ENCODE data around the gene SLCO1B1.
"Not testable (repeated sequence)": the region's sequence is repeated elsewhere in the genome, so short reads cannot be mapped to it uniquely, and the experiment has no call there.

The SLCO1B1 gene, protein sequence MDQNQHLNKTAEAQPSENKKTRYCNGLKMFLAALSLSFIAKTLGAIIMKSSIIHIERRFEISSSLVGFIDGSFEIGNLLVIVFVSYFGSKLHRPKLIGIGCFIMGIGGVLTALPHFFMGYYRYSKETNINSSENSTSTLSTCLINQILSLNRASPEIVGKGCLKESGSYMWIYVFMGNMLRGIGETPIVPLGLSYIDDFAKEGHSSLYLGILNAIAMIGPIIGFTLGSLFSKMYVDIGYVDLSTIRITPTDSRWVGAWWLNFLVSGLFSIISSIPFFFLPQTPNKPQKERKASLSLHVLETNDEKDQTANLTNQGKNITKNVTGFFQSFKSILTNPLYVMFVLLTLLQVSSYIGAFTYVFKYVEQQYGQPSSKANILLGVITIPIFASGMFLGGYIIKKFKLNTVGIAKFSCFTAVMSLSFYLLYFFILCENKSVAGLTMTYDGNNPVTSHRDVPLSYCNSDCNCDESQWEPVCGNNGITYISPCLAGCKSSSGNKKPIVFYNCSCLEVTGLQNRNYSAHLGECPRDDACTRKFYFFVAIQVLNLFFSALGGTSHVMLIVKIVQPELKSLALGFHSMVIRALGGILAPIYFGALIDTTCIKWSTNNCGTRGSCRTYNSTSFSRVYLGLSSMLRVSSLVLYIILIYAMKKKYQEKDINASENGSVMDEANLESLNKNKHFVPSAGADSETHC

DNA sequence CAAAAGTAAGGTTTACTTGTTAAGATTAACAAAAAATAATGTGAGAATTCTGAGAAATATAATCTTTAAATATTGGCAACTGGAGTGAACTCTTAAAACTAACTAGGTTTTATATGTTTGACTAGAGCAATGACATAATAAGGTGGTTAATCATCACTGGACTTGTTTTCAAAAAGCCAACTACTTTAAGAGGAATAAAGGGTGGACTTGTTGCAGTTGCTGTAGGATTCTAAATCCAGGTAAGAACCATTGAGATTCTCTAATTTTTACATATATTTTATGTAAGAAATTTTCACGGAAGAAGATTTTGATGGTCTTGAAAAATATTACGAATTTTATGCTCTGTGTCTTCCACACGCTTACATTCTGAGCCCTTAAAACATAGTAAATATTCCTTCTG is at the start of gene SLCO1B1:
SLCO1B1 (plus strand) TSS at position 197 of the 400 bp plus-strand sequence. CDS start 10,381 bp downstream, outside the sequence.
- DNase-seq (ENCODE audit: low read depth) = no peak

DNA sequence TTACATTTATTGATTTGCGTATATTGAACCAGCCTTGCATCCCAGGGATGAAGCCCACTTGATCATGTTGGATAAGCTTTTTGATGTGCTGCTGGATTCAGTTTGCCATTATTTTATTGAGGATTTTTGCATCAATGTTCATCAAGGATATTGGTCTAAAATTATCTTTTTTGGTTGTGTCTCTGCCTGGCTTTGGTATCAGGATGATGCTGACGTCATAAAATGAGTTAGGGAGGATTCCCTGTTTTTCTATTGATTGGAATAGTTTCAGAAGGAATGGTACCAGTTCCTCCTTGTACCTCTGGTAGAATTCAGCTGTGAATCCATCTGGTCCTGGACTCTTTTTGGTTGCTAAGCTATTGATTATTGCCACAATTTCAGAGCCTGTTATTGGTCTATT is 46.2 kb upstream of the SLCO1B1 start:
- not testable (repeated sequence) for DNase-seq (ENCODE audit: low read depth)

DNA sequence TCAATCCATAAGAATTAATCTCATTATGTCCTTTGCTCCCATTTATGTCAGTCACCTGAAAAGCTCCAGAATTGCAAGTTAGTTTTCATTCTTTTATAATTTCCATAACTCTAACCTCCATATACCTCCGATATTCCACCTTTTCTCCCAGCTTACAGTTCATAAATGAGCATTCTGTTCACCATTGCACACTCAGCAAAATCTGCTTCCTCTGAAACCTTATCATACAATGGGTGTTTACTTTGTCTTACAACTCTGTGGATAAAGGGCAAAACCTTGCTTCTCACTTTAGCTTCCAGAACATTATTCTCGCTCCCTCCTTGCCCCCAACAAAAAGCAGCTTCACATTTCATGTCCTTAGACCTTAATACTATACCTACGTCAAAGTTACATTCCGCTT is 19.3 kb upstream of the SLCO1B1 start:
- no peak for DNase-seq (ENCODE audit: low read depth)

DNA sequence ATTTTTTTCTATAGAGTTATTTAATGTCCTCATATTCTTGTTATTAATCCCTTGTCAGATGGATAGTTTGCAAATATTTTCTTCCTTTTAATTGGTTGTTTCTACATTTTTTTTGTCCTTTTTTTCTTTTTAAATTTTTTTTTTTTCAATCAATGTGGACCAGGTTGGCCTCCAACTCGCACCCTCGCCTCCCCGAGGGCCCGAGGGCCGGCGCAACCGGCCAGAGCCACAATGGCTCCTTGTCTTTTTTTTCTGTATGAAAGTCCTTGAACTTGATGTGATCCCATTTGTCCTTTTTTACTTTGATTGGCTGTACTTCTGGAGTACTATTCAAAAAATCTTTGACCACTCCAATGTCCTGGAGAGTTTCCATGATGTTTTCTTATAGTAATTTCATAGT is 17.7 kb upstream of the SLCO1B1 start:
- no peak for DNase-seq (ENCODE audit: low read depth)

DNA sequence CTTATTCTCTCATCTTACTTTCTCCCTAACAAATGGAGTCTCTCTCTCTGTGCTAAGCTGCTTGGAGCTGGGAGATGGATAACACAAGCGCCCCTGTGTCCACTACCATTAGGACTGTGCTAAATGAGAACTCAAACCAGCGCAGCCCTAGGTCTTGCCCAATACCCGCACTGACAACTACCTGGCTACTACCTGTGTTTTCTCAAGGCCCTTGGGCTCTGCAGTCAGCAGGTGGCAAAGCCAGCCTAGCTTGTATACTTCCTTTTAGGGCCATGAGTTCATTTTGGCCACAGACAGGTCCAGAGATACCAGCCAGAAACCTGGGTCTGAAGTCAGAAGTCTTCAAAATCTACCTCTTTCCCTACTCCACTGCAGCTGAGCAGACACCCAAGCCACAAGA is 13.0 kb upstream of the SLCO1B1 start:
- no peak for DNase-seq (ENCODE audit: low read depth)

DNA sequence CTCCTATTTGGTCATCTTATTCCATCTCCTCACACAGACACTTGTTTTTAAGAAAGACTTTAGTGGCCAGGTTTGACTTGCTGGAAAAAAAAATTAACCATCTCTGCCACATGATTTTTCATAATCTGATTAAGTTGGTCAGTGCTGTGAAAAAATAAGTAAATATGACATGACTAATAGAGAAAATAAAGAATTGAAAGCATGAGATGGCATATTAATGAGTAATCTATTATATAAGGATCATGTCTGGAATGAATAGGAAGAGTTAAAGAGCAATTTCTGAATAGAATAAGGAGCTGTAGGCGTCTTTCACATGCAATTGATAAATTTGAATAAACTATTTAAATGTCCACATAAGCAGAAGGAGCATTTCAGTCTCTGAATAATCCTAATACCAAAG is 12.2 kb upstream of the SLCO1B1 start:
- DNase-seq (ENCODE audit: low read depth) = no peak

DNA sequence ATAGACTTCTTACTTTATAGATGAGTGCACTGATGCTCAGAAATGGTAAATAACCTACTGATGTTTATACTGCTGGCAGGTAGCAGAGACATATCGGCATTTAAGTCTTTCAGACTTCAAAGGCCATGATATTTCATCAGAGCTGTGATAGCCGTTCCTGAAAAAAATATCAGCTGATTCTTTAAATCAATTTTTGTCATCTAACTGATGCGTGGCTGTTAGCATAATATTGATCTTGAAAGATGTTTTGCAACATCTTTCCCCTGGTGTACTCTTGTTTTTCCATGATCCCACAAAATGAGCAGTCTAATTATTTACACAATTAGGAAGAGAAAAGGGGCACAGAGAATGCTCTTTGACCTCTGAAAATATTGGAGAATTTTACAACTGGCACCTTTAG is 1.6 kb upstream of the SLCO1B1 start:
- DNase-seq (ENCODE audit: low read depth) = no peak

DNA sequence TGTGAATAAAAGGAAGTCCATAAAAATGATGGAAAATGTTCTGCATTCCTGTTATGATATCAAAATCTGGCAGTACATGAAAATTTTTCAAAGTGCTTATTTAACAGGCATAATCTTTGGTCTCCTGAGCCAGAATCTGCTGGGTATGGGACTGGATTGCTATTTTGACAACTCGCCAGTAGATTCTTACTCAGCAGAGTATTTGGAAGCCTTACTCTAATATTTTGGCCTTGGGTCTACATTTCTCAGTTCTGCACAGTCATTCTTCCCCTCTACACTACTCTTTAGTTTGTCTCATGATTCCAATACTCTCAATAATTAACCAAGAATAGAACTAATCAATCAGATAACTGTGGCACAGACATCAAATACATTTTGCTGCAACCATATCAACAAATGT is 1.1 kb upstream of the SLCO1B1 start:
- DNase-seq (ENCODE audit: low read depth) = peak; percentile 1

DNA sequence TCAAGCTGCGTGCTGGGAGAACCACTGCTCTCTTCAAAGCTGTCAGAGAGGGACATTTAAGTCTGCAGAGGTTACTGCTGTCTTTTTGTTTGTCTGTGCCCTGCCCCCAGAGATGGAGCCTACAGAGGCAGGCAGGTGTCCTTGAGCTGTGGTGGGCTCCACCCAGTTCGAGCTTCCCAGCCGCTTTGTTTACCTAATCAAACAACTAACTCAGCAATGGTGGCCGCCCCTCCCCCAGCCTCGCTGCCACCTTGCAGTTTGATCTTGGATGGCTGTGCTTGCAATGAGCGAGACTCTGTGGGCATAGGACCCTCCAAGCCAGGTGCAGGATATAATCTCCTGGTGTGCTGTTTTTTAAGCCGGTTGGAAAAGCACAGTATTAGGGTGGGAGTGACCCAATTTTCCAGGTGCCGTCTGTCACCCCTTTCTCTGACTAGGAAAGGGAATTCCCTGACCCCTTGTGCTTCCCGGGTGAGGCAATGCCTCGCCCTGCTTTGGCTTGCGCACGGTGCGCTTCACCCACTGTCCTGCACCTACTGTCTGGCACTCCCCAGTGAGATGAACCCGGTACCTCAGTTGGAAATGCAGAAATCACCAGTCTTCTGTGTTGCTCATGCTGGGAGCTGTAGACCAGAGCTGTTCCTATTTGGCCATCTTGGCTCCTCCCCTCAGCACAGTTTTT is 6.5 kb downstream of the SLCO1B1 start:
- DNase-seq (ENCODE audit: low read depth) = not testable (repeated sequence)

DNA sequence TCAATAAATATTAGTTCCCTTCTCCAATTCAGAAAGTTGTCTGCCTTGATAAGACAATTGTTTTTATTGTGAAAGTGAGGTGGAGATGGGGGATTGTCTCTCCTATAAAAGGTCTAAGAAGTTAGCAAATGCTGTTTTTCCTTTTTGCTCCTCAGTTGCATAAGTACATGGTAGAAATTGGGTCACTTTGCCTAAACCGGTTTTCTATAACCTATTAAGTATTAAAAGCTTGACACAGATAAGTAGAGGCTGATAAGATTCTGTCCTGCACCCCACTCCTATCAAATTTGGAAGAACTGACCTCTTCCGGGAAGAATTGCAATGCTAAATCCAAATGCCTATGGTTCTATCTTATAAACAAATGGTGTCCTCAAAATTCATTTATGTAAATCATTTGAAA is 7.0 kb downstream of the SLCO1B1 start:
- no peak for DNase-seq (ENCODE audit: low read depth)

DNA sequence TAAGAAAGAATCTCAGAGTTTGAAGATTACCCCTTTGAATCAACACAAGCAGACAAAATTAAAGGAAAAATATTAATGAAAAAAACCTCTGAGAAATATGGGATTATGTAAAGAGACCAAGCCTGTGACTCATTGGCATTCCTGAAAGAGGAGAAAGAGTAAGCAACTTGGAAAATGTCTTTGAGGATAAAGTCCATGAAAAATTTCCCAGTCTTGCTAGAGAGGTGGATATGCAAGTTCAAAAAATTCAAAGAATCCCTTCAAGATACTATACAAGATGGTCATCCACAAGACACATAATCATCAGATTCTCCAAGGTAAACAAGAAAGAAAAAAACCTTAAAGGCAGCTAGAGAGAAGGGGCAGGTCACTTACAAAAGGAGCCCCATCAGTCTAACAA is 13.3 kb downstream of the SLCO1B1 start:
- peak; percentile 0 for DNase-seq (ENCODE audit: low read depth)

DNA sequence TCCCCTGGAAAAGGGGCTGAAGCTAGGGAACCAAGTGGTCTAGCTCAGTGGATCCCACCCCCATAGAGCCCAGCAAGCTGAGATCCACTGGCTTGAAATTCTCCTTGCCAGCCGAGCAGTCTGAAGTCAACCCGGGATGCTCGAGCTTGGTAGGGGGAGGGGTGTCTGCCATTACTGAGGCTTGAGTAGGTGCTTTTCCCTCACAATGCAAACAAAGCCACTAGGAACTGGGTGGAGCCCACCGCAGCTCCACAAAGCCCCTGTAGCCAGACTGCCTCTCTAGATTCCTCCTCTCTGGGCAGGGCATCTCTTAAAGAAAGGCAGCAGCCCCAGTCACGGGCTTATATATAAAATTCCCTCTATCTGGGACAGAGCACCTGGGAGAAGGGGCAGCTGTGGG is 18.9 kb downstream of the SLCO1B1 start:
- DNase-seq (ENCODE audit: low read depth) = not testable (repeated sequence)

DNA sequence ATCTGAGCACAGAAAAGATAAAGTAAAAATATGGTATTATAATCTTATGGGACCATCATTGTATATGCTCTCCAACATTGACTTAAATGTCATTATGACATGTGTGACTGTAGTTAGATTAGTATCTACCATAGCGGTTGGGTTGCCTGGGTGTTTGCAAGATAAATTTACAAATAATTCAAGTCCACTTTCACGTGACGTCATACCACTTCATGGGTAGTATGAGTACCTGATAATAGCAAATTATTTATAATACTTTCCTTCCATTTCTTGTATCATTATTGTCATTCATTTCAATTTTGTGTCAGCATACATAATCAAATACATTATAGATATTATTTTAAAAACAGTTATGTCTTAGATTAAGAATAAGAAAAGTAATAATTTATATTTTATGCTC is 20.2 kb downstream of the SLCO1B1 start:
- no peak for DNase-seq (ENCODE audit: low read depth)

DNA sequence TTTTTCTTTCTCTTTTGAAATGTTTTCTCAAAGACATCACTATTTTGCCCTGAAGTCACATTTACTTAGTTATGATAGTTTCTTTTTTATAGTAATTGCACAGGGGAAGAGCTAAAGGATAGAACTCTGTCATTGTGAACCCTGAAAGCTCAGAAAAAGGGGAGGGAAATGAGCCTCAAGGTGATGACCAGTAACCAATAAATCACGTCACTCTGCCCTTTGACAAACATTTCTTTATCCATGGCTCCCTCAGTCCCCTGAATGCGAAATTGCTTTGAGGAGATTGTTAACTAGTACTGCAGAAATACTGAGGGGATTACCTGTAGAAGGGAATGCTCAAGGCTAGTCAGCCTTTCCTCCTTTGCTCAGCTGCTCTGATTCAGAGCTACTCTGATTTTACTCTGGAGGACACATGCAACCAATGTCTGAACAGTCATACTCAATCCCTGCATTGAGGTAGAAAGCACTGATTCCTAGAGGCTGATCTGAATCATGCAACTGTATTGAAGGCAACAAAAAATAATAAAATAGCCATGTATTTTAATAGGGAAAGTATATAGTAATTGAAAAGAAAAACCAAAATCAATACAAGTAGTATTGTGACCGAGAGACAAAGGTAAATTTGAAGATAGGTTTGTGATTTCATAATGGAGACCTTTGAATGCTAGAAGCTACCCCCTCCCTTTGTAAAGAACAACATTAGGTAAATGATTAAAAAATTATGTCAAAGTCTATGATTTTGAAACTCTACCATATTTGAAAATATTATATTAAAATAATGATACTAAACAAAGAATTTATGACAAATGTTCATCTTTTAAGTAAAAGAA is 24.7 kb downstream of the SLCO1B1 start:
- no peak for DNase-seq (ENCODE audit: low read depth)

DNA sequence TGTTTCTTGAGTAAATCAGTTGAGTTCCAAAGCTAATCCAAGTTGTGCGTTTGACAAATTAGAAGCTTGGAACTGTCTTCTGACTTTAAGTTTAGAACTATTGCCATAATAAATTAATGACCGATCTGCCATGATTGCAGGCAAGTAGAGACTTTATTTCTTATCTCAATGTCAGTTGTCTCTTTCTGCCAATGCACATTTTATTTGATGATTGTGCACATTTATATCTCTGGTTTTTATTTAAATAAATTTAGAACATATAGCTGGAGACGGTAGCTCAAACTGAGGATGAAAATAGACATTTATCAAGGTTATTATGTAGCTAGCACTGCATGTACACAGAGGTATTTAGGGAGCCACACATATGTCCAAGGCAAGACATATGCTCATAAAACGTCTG is 34.1 kb downstream of the SLCO1B1 start:
- DNase-seq (ENCODE audit: low read depth) = no peak

DNA sequence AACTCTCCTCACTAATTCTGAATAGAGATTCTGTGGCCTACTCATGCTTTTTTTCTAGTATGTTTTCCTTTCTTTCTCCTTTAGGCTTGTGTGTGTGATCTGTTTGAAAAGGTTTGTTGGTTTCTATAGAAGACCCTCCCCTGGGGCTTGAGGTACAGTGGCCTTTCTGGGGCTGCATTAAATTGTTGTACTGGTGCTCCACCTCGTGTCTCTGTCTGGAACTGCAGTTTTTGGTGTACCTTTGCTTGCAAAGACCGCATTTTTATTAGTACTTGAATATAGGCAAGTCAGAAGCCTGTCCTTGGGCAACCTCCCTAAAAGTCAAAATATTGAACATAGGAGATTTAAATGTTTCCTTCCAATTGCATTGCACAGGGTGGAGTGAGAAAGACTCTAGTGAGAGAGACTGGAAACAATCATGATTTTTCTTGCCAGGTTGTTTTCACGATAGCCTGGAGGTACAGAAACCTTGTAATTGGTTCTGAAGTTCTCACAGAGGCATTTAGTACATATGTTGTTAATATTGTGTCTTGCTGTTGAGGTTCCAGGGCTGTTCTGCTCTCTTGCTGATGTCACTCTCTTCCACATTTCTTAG is 39.0 kb downstream of the SLCO1B1 start:
- peak; percentile 33 for DNase-seq (ENCODE audit: low read depth)

DNA sequence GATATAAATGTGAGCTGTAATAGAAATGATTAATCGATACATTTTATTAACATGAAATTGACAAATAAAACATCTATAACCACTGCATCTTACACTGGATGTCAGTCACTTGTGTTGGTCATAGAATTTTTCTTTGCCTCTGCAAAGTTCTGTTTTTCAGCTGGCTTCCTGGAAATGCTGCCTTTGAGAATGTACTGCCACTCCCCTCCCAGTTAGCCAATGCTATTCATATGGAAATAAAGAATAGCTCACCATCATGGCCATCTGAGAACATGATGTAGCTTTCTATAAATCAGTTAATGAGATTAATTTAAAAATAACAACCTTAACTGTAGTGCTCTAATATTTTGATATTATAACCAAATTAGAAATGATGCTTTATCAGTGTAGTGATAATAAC is 41.1 kb downstream of the SLCO1B1 start:
- no peak for DNase-seq (ENCODE audit: low read depth)

DNA sequence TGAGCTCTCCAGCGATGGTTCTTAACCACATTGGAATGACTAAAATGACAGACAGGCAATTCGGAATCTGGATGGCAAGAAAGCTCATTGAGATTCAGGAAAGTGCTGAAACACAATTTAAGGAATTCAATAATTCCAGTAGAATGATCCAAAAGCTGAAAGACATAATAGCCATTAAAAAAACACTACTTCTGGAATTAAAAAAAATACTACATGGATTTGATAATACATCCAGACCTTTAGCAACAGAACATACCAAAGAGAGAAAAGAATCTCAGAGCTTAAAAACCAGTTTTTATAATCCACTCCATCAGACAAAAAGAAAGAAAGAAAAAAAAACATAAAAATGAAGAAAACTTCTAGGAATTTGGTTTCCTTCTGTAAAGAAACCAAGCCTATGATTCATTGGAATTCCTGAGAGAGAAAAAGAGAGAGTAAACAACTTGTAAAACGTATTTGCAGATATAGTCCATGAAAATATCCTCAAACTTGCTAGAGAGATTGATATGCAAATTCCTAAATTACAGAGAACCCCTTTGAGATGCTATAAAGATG is 52.8 kb downstream of the SLCO1B1 start:
- DNase-seq (ENCODE audit: low read depth) = peak; percentile 24

DNA sequence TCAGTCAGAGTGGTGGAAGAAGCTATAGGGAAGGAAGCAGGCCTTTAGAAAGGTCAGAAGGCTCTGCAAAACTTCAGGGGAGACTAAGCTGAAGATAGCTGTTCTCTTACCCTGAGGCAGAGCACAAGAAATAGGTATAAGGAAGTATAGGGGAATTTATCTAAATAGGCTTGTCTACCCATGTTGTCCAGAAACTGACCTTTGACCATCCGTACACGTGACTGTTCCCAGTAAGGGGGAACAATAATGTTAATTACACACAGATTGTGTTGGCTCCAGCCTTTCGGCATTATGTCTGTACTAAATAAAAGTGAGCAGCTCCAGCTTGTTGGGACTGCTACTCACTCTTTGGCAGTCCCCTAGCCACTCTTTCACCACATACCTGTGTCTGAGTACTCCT is 59.0 kb downstream of the SLCO1B1 start:
- DNase-seq (ENCODE audit: low read depth) = no peak

DNA sequence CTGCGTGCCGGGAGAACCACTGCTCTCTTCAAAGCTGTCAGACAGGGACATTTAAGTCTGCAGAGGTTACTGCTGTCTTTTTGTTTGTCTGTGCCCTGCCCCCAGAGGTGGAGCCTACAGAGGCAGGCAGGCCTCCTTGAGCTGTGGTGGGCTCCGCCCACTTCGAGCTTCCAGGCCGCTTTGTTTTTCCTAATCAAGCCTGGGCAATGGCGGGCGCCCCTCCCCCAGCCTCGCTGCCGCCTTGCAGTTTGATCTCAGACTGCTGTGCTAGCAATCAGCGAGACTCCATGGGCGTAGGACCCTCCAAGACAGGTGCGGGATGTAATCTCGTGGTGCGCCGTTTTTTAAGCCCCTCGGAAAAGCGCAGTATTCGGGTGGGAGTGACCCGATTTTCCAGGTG is 83.4 kb downstream of the SLCO1B1 start:
- DNase-seq (ENCODE audit: low read depth) = not testable (repeated sequence)

DNA sequence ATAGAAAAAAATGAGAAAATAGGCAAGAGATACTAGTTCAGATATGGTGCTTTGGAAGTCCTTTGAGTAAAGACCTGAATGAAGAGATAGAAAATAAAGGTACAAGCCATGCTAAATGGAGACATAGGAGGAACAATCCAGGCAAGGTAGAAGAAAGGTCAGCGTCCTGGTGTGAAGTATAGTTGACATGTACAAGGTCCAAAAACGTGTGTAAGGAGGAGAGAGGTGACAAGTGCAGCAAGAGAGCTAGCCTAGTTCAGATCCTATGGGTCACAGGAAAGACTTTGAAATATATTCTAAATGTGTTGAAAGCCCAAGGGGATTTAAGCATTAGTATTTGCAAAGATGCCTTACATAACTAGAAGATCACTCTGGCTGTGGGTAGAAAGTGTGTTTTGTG is 88.2 kb downstream of the SLCO1B1 start:
- DNase-seq (ENCODE audit: low read depth) = no peak
